Transverse colon (tissue), 4 donors: ENCODE results near the gene ABCD1.

Experiments used
- CTCF ChIP-seq, 5 experiments: fragments of 200-600 bp in 3 of 5; fragments of 450-650 bp in 2 of 5; sonication (generic) in 3 of 5; IDR thresholded peaks; 1 replicate in 2 of 5; 2 replicates in 3 of 5; pipeline ENCODE4 v1.5.1; 2016 to 2017; ENCODE audit warnings: antibody characterized with exemption in 5 of 5, inconsistent platforms in 3 of 5, mild to moderate bottlenecking in 2 of 5, moderate library complexity in 1 of 5
- EP300 ChIP-seq: sonication (generic); formaldehyde crosslinking; IDR thresholded peaks from one replicate; pipeline ENCODE4 v1.6.1; 2017; ENCODE audit warnings: antibody characterized with exemption, low read depth
- POLR2A ChIP-seq: fragments of 450-650 bp; IDR thresholded peaks from one replicate; pipeline ENCODE4 v1.6.1; 2016; ENCODE audit warnings: antibody characterized with exemption, mild to moderate bottlenecking, moderate library complexity
- POLR2AphosphoS5 ChIP-seq, 3 donors: sonication (generic); formaldehyde crosslinking; IDR thresholded peaks; one replicate each; pipeline ENCODE4 v1.6.1; 2016; ENCODE audit warnings: antibody characterized with exemption in 3 of 3

- TF ChIP-seq CTCF (IDR thresholded peaks at IDR 0.05) (no peak), POLR2A (no peak), EP300 (no peak), POLR2AphosphoS5 (IDR thresholded peaks at IDR 0.05) (no peak)
Measured at GRCh38 chrX:153786669-153787068, 62.0 kb downstream of the ABCD1 start.
